Activated T-helper 2 cell treated with anti-CD3 and anti-CD28 coated beads, Interferon-gamma antibody, Interleukin-2, Interleukin-4, amounts not matched to agents 10 μg/mL and 5 μg/mL and 100 μg/mL, durations not matched to agents 14 hours and 24 hours and 36 hours (primary cell): ENCODE measurements around the gene PI4KB. TPM values are rescaled to one million over a fixed set of nuclear protein-coding genes. Genes with fewer than 3 reads are reported as not detected.
"Not testable (repeated sequence)": the region's sequence is repeated elsewhere in the genome, so short reads cannot be mapped to it uniquely, and the experiment has no call there.

Experiments used
- DNase-seq: peaks from one replicate; pipeline ENCODE4 v3.0.0; 2021; ENCODE audit warnings: low spot score
- H3K27ac Mint-ChIP-seq: one replicate; pipeline ENCODE4 v1.8.0; 2021; ENCODE audit warnings: mixed read lengths
- H3K27me3 Mint-ChIP-seq: one replicate; pipeline ENCODE4 v1.8.0; 2021; ENCODE audit warnings: low read depth, mixed read lengths
- H3K36me3 Mint-ChIP-seq: one replicate; pipeline ENCODE4 v1.8.0; 2021; ENCODE audit warnings: low read depth, mixed read lengths
- H3K4me1 Mint-ChIP-seq: one replicate; pipeline ENCODE4 v1.8.0; 2021; ENCODE audit warnings: low read depth, mixed read lengths
- H3K4me3 Mint-ChIP-seq: one replicate; pipeline ENCODE4 v1.8.0; 2021; ENCODE audit warnings: low read depth, mild to moderate bottlenecking, moderate library complexity, mixed read lengths
- H3K9me3 Mint-ChIP-seq: one replicate; pipeline ENCODE4 v1.8.0; 2021; ENCODE audit warnings: mixed read lengths
- intact Hi-C: fragments of 100-400 bp; cut with micrococcal nuclease; formaldehyde crosslinking; loops from one replicate; pipeline ENCODE4 v1.15.1; 2023
- total RNA-seq: library from RNA; stranded (reverse); gene quantifications from 2 replicates; pipeline ENCODE4 v1.2.3, GENCODE V29; 2022

PI4KB gene
- total RNA-seq, 1 donor from 2014 or later, result 53.6 TPM

DNA sequence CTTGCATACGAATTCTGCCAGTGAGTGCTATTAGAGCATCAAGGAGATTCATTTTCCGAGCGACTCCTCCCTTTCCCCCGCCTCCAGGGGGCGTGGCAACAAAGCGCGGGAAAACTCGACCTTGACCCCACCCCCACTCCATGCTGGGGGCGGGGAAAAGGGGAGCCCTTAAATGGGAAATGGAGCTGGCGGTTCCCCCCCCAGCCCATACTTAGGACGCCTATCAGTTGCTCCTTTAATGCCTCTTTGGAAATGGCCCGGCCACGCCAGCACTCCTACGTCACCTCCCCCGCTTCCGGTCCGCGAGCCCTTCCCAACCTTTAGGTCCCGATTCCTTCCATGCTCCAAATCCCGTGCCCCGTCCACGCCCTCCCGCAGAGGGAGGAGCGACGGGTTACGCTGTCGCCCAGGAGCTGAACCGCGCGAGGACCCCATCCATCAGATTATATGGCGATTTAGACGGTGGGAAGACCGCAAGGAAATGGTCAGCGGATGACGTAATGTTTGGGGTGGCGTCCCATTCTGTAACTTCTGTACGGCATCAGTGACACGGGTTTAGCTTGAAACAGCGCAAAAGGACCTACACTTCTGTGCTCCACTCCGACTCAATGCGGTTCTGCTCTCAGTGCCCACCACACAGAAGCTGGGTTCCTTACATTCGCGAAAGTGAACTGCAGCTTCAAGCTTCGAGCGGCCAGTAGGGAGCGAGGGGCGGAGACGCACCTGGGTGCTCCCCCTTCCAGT, 45.8 kb downstream of the PI4KB start:
- intact Hi-C loops, result loop anchor here (1.0 to 10.0 kb wide), 4 partner anchors 46 to 1397 kb away; partner anchors contain the start of genes PI4KB, PIP5K1A and TDRKH
- peaks cover 36% of the 10 kb centered on the region for H3K4me1 Mint-ChIP-seq
- H3K27ac Mint-ChIP-seq, result peak overlapping the region; percentile 99
- peaks cover 33% of the 10 kb centered on the region for H3K36me3 Mint-ChIP-seq
- no peaks in the 10 kb centered on the region for H3K27me3 Mint-ChIP-seq
- no peaks in the 10 kb centered on the region for H3K9me3 Mint-ChIP-seq
- DNase-seq, result peak; percentile 94
- H3K4me3 Mint-ChIP-seq, result peak overlapping the region; percentile 99

DNA sequence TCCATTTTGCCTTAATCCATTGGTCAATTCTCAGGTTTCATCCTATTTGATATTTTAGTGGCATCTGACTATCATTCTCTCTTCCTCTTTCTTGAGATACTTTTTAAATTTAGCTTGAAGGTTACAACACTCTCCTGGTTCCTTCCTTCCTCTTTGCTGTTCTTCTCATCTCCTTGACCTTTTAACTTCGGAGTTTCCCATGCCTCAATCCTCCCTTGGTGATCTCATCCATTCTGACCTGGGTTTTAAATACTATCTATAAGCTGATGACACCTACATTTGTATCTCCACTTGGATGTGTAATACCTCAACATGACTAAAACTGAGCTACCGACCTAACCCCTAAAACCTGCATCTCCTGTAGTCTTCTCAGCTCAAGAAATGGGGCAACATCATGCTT, 50.0 kb downstream of the PI4KB start:
- H3K9me3 Mint-ChIP-seq, result no peaks in the 10 kb centered on the region
- intact Hi-C loops, result loop anchor here (1.0 kb wide), 2 partner anchors 22 to 78 kb away; no protein-coding TSS in a partner anchor
- peak overlapping the region; percentile 20 for H3K4me3 Mint-ChIP-seq
- peaks cover 19% of the 10 kb centered on the region for H3K4me1 Mint-ChIP-seq
- H3K36me3 Mint-ChIP-seq, result peaks cover 13% of the 10 kb centered on the region
- DNase-seq, result no peak
- no peaks in the 10 kb centered on the region for H3K27me3 Mint-ChIP-seq
- H3K27ac Mint-ChIP-seq, result peak overlapping the region; percentile 72

DNA sequence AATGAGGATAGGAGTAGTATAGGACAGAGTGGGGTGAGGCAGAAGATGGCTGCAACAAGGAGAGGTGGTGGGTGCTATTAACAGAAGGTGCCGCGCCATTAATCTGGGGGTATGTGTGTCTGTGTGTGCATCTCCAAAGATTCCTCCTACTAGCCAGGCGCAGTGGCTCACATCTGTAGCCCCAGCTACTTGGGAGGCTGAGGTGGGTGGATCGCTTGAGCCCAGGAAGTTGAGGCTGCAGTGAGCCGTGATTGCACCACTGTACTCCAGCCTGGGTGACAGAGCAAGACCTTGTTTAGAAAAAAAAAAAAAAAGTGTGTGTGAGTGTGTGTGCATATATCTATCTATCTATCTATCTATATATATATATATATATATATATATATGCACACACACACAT, 51.9 kb downstream of the PI4KB start:
- H3K4me3 Mint-ChIP-seq, H3K27me3 Mint-ChIP-seq, H3K9me3 Mint-ChIP-seq, intact Hi-C loops, H3K27ac Mint-ChIP-seq, DNase-seq: not testable (repeated sequence)
- H3K4me1 Mint-ChIP-seq, result peaks cover 19% of the 10 kb centered on the region
- peaks cover 20% of the 10 kb centered on the region for H3K36me3 Mint-ChIP-seq

DNA sequence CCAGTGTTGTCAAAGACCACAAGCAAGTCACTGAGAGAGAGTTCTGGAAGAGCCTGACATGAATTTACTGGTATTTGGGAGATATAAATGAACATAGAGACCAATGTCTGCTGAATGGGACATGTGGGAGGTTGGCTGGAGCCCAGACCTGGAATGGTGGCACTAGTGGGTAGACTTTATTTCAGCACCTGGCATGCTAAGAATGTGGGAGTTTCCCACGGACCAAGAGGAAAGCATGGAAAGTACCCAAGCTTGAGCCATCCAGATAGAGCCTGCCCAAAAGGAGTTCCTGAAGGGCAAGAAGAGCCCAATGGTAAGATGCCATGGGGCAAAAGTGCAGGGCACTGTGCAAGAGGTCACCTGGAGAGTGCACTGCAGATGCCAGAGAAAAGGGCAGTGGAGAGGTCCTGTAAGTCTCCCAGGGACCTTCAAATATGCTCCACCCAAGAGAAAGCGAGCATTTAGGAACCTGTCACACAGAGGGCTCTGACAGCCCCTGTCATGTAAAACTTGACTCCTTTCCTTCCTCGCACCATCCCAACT, 53.2 kb downstream of the PI4KB start:
- Mint-ChIP-seq H3K27ac (no peak overlapping the region), H3K4me3 (no peak overlapping the region), H3K4me1 (peaks cover 18% of the 10 kb centered on the region), H3K36me3 (peaks cover 26% of the 10 kb centered on the region), H3K27me3 (no peaks in the 10 kb centered on the region), H3K9me3 (no peaks in the 10 kb centered on the region)
- no peak for DNase-seq
- intact Hi-C loops, result no loop called here

DNA sequence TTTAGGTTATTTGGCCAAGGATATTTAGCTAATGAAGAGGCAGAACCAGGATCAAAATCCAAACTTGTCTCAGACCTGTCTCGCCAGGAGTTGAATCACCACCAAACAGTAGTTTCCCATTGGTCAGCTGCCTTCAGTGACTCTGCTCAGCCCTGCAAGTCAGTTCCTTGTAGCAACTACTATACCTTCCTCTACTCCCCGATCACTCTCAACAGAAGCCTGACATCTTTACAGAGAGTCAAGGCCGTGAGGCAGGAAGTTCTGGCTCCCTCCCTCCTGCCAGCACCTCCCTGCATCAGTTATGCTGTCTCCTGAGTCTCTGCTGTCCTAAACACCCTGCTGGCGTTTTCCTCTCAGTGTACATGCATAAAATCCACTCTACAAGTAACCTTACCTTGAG, 59.5 kb downstream of the PI4KB start:
- peaks cover 59% of the 10 kb centered on the region for H3K36me3 Mint-ChIP-seq

DNA sequence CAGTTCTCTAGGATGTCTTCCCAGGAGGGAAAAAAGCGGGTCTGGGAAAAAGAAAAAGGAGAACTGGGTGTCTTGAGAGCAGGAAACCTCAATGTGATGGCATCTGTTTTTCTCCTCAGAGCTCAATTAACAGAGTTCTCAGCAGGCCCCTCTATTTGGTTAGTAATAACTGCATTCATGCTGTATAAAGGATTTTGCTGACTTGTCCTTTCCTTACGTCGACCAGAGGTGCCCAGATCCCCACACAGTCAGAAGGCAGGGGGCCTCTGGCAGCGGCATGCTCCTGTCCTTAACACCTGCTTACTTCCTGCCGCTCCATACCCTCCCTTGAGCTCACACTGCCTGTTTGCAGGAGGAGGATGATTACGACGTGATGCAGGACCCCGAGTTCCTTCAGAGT, 60.4 kb downstream of the PI4KB start:
- intact Hi-C loops, result no loop called here
- no peaks in the 10 kb centered on the region for H3K9me3 Mint-ChIP-seq
- H3K36me3 Mint-ChIP-seq, result peaks cover 63% of the 10 kb centered on the region
- DNase-seq, result no peak
- no peak overlapping the region for H3K4me3 Mint-ChIP-seq
- no peaks in the 10 kb centered on the region for H3K4me1 Mint-ChIP-seq
- no peak overlapping the region for H3K27ac Mint-ChIP-seq
- no peaks in the 10 kb centered on the region for H3K27me3 Mint-ChIP-seq

More for the DNA sequence above, 59.5 kb downstream of the PI4KB start:
- no peak overlapping the region for H3K27ac Mint-ChIP-seq
- no peaks in the 10 kb centered on the region for H3K27me3 Mint-ChIP-seq
- intact Hi-C loops, result no loop called here
- no peak for DNase-seq
- H3K4me1 Mint-ChIP-seq, result no peaks in the 10 kb centered on the region
- no peak overlapping the region for H3K4me3 Mint-ChIP-seq
- no peaks in the 10 kb centered on the region for H3K9me3 Mint-ChIP-seq

DNA sequence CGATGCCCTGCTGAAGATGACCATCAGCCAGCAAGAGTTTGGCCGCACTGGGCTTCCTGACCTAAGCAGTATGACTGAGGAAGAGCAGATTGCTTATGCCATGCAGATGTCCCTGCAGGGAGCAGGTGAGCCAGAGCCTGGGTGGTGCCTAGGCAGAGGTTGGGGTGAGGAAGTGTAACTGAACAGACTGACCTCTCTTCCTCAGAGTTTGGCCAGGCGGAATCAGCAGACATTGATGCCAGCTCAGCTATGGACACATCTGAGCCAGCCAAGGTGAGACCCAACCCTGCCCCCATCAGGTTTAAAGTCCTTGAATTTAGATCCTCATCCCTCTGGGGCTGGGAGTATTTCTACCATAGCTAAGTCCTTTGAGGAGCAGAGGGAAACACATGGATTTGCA, 60.9 kb downstream of the PI4KB start:
- Mint-ChIP-seq H3K4me3 (no peak overlapping the region), H3K27ac (no peak overlapping the region), H3K9me3 (no peaks in the 10 kb centered on the region)

DNA sequence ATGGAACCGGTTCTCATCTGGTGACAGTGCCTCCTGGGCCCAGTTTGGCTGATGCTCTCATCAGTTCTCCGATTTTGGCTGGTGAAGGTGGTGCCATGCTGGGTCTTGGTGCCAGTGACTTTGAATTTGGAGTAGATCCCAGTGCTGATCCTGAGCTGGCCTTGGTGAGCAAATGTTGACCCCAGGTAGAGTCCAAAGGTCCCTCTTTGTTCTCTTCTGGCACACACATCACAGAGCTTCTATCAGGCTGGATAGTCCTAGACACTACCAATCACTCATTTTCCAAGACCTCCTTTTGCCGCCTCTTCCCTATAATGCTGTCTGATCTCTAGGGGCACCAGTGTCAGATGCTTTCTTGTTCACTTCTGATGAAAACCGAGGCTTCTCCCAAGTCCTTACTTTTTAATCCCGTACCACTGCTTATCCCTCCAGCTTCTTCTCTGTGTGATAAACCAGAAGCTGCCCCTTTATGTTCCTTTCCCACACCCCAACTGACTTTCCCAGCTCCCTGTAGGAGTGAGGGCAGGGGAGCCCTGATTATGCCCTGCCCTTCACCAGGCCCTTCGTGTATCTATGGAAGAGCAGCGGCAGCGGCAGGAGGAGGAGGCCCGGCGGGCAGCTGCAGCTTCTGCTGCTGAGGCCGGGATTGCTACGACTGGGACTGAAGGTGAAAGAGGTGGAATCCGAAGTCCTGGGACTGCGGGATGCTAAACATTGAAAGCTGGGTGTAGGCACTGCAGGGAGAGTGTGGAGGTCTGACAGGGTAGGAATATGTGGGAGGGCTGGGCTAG, 61.6 kb downstream of the PI4KB start:
- Mint-ChIP-seq H3K9me3 (no peaks in the 10 kb centered on the region), H3K4me3 (no peak overlapping the region), H3K36me3 (peaks cover 62% of the 10 kb centered on the region), H3K27ac (no peak overlapping the region), H3K4me1 (no peaks in the 10 kb centered on the region), H3K27me3 (no peaks in the 10 kb centered on the region)
- DNase-seq, result no peak
- intact Hi-C loops, result no loop called here

More for the DNA sequence above, 60.9 kb downstream of the PI4KB start:
- no peaks in the 10 kb centered on the region for H3K27me3 Mint-ChIP-seq
- H3K4me1 Mint-ChIP-seq, result no peaks in the 10 kb centered on the region
- intact Hi-C loops, result no loop called here
- no peak for DNase-seq
- H3K36me3 Mint-ChIP-seq, result peaks cover 64% of the 10 kb centered on the region

DNA sequence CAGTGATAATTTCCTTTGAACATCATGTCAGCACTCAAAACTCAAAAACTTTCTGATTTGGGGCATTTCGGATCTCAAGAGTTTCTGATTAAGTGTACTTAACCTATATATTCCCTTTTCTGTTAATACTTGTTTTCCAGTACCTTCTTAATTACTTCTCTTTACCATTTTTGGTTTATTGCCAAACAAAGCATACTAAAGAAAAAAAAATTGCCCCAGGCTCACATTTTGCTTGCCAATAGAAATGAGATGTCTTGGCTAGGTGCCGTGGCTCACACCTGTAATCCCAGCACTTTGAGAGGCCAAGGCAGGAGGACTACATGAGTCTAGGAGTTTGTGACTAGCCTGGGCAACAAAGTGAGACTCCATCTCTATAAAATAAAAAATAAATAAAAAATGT, 67.9 kb downstream of the PI4KB start:
- Mint-ChIP-seq H3K4me1 (peaks cover 17% of the 10 kb centered on the region), H3K36me3 (peaks cover 40% of the 10 kb centered on the region)

DNA sequence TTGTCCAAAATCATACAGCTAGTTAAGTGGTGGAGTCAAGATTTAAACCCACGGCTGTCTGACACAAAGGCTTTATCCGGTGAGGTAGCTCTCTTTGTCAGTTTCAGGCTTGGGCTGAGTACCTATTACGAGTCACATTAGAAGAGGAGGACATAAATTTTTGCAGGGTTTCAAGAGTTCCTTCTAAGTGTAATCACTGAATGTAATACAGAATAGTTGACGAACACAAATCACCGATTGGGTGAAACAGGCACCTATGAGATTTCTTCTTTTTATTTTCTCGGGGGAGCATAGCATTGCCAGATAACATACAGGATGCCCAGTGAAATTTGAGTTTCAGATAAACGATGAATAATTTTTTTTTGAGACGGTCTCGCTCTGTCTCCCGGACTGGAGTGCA, 71.8 kb downstream of the PI4KB start:
- peak overlapping the region; percentile 98 for H3K4me3 Mint-ChIP-seq
- H3K27ac Mint-ChIP-seq, result peak overlapping the region; percentile 92
- DNase-seq, result no peak
- intact Hi-C loops, result loop anchor here (1.0 to 10.0 kb wide), 3 partner anchors 22 to 251 kb away; partner anchors contain the start of genes GABPB2, MINDY1 and PRUNE1
- peaks cover 23% of the 10 kb centered on the region for H3K36me3 Mint-ChIP-seq
- no peaks in the 10 kb centered on the region for H3K9me3 Mint-ChIP-seq
- H3K4me1 Mint-ChIP-seq, result peaks cover 17% of the 10 kb centered on the region
- no peaks in the 10 kb centered on the region for H3K27me3 Mint-ChIP-seq

More for the DNA sequence above, 67.9 kb downstream of the PI4KB start:
- no peaks in the 10 kb centered on the region for H3K9me3 Mint-ChIP-seq
- H3K4me3 Mint-ChIP-seq, result no peak overlapping the region
- no peaks in the 10 kb centered on the region for H3K27me3 Mint-ChIP-seq
- DNase-seq, result no peak
- no peak overlapping the region for H3K27ac Mint-ChIP-seq
- intact Hi-C loops, result loop anchor here (10.0 kb wide), 2 partner anchors 185 to 255 kb away; partner anchors contain the start of genes GABPB2, MINDY1 and PRUNE1

DNA sequence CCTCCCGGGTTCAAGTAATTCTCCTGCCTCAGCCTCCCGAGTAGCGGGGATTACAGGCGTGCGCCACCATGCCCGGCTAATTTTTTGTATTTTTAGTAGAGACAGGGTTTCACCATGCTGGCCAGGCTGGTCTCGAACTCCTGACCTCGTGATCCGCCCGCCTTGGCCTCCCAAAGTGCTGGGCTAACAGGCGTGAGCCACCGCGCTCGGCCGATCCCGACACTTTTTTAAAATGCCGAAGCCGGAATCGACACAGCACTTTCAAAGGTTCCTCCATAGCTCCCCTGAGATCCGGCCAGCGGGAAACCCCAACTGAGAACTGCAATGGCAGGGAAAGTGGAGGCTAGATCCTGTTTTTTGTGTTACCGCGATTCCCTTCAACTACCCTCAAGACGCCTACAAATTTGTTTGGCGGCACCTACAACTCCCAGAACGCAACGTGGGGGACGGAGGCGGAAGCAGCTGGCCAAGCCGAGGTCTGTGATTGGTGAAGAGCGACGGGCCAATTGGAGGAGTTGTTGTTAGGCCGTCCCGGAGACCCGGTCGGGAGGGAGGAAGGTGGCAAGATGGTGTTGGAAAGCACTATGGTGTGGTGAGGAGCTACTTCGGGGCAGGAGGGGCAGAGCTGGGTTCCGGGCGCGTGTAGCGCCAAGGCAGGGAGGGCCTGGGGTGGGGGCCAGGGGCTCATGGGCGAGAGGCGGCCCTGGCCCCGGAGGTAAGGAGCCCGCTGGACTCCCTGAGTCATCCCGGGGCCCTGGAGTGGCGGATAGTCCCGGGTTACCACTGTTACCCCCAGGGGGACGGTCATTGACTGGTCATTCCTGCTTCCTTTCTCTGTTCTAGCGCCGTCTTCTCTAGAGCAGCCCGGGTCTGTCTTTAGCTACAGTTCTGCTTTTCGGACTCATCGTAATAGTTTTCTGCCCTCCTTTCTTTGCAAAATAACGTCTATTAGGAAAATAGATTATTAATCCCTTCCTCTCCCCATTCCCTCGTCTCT, 72.7 kb downstream of the PI4KB start, which contains the start of gene PSMD4:
Gene PSMD4 (plus strand): TSS at position 518 of the 997 bp plus-strand sequence. CDS start 49 bp downstream, at position 567.
- peak within 1 kb of the TSS; percentile 92 for H3K27ac Mint-ChIP-seq
- H3K4me3 Mint-ChIP-seq, result peak within 1 kb of the TSS; percentile 98
- no peaks in the 10 kb centered on the region for H3K9me3 Mint-ChIP-seq
- peak; percentile 92 for DNase-seq
- intact Hi-C loops, result loop anchor here (1.0 to 10.0 kb wide), 5 partner anchors 23 to 250 kb away; partner anchors contain the start of genes GABPB2, MINDY1, PRUNE1 and VPS72
- H3K36me3 Mint-ChIP-seq, result peaks cover 27% of the 10 kb centered on the region
- H3K4me1 Mint-ChIP-seq, result peaks cover 17% of the 10 kb centered on the region
- H3K27me3 Mint-ChIP-seq, result no peaks in the 10 kb centered on the region
